AG20443 (cell line): ENCODE results near the gene LEKR1.

Source experiments
- DNase-seq: peaks from one replicate; pipeline ENCODE4 v3.0.0; 2012; ENCODE audit warnings: low spot score, mixed read lengths

Gene LEKR1

GRCh38 chr3:156978481-156978961, 152.4 kb downstream of the LEKR1 start:
- DNase-seq: peak; percentile 11

DNA sequence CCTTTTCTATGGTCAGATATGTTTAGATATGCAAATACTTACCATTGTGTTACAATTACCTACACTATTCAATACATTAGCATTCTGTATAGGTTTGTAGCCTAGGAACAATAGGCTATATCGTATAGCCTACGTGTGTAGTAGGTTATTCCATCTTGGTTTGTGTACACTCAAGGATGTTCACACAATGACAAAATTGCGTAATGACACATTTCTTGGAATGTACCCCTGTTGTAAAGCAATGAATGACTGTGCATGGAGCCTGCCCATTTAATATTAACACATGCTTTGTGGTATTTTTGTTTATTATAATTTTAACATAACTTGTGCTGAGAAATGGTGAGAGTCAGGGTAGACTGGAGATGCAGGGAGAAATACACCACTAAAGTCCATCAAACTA, 154.9 kb downstream of the LEKR1 start:
- no peak for DNase-seq

- DNase-seq: no peak
Measured at GRCh38 chr3:156983559-156983958, 157.4 kb downstream of the LEKR1 start.

DNA sequence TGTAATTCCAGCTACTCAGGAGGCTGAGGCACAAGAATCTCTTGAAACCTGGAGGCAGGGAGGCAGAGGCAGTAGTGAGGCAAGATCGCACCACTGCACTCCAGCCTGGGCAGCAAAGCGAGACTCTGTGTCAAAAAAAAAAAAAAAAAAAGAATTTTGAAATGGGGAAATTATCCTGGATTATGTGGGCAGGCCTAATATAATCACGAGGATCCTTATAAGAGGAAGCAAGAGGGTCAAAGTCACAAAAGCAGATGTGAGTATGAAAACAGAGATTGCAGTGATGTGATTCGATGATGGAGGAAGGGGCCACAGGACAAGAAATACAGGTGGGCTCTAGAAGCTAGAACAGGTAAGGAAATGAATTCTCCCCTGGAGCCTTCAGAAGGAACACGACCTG, 159.6 kb downstream of the LEKR1 start:
- DNase-seq: no peak

DNA sequence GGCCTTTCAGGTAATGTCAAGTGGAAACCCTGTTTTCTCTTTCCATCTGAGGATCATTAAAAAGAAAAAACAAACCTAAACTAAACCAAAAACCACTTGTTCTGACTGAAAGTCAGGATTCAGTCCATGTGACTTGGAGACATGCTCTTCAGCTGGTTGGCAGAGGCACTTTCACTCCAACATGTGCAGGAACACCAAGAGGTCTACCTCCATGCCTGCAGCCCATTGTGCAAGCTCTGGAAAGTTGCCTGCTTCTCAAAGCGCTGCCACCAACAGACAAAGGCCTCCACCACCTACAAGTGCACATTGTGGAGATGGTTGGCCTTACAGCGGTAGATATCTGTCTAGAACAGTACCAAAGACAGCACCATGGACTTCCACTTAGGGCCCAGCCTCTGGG, 161.8 kb downstream of the LEKR1 start:
- no peak for DNase-seq

DNA sequence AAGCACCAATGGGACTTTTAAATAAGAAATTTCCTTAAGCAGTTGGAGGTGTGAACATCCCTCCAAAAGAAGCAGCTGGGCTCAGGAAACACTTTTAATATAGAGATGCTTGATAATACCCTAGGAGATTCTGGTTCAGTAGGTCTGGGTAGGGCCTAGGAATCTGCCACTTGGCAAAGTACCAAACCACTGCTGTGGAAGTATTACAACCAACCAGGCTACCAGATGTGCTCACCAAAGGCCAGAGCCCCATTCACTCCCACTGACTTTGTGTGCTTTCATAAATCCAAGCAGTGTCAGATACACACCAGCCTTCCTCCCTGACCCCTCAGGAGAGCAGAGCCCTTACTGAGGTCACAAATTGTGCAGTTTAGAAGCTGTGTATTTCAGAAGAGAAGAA, 171.2 kb downstream of the LEKR1 start:
- peak; percentile 48 for DNase-seq

- no peak for DNase-seq
Measured at GRCh38 chr3:157001221-157001957, 175.2 kb downstream of the LEKR1 start.

DNA sequence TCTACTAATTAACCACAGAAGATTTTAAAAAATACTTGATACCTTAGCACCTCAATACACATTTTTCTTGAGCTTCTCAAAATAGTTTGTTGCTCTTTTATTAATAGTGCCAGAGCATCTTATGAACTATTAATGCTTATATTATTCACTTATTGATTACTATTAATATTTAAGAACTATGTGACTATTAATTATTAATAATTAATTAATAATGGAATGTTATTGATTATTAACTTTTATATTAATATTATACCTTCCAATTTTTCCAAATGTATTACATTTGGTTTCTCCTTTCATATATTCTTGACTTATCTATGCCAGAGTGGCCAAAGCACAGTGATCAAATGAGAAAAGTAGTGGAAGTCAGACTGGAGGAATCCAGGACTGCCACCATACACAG, 195.5 kb downstream of the LEKR1 start:
- DNase-seq: no peak

GRCh38 chr3:157023226-157023625, 197.1 kb downstream of the LEKR1 start:
- peak; percentile 15 for DNase-seq

DNA sequence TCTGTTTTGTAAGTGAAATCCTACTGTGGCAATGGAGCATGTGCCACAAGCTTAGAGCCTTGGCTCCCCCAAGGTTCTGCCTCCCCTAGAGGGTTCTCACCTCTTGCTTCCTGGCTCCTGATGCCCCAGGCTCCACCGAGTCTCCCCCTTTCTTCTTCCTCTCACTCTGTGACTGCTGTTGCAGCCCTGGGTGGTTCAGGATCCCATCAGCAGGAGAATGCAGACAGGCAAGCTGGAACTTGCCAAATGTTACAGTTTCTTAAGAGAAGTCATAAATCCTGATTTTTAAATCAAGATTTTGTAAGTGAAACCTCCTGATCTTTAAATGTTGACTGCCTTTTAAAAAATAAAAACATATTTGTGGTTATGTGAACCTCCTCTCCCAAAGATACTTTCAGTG, 199.9 kb downstream of the LEKR1 start:
- DNase-seq: no peak

- DNase-seq: no peak
Measured at GRCh38 chr3:157027861-157028745, 201.9 kb downstream of the LEKR1 start.

GRCh38 chr3:157029365-157029790, 203.2 kb downstream of the LEKR1 start:
- no peak for DNase-seq

- no peak for DNase-seq
Measured at GRCh38 chr3:157030712-157031111, 204.6 kb downstream of the LEKR1 start.

- no peak for DNase-seq
Measured at GRCh38 chr3:157033001-157033400, 206.8 kb downstream of the LEKR1 start.

DNA sequence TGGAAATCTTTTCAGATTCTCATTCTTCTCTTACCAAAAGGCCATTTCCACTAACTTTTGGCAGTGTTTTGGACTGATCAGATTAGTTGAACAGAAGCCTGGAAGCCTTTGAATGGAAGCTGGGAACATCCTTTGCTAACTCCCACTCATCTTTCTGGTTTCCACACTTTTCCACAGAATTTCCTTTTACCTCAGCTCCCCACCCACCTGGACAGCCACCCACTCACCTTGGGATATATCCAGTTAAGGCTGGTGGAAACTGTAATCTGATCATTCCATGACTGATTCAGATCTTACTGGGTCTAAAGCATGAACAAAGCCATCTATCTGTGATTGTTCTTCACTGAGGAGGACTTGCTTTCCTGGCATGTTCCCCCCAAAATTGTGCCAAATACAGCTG, 214.3 kb downstream of the LEKR1 start:
- no peak for DNase-seq

DNA sequence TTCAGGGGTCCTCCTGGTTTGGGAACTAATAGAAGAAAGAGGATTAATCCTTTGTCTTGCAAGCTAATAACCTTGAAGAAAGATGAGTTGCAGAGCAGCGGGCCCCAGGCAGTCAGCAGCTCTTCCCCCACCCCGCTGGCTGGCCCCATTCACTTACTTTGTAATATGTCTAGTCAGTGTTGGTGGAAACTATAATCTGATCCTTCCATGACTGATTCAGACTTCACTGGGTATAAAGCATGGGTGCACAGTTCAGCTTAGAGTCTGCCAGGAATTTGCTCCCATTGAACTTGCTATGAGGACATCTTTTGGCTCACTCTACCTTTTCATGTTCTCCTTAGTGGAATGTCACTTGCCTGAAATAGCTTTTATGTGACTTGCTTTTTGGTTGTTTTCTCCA, 216.1 kb downstream of the LEKR1 start:
- no peak for DNase-seq

- DNase-seq: no peak
Measured at GRCh38 chr3:157043771-157044170, 217.6 kb downstream of the LEKR1 start.

GRCh38 chr3:157045238-157045850, 219.2 kb downstream of the LEKR1 start:
- DNase-seq: peak; percentile 29

DNA sequence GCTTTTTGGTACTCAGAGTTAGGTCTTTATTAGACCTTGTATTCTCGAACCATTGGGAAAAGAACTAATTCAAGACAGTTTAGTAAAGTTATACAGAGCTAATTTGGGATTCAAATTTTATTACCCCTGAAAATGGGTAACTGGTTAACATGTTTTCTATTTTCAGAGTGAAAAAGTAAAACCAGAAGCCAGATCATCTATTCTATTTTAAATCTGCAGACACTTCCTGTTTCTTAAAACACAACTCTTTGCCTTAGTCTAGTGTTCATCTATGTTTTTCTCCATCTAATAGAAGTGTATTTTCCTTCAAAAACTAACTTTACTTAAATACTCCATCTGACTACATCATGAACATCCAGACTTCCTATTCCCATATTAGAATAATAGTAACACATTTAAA, 220.4 kb downstream of the LEKR1 start:
- no peak for DNase-seq

DNA sequence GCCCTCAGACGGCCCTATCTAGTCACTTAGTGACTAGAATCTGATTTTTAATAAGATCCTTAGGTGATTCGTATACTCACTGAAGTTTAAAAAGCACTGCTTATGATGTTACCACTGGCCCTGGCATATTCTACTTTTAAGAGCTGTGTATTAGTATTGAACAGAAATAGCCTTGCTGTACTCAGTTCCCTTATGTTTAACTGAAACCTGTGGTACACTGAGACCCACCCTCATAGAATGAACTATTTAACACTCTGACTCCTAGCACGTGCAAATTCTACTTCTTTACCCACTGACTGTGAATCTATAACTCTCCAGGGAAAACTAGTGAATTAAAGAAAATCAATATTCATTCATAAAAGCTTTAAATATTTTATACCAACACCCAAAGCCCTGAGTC, 224.9 kb downstream of the LEKR1 start:
- DNase-seq: no peak

- no peak for DNase-seq
Measured at GRCh38 chr3:157051591-157051990, 225.4 kb downstream of the LEKR1 start.

GRCh38 chr3:157056035-157056434, 229.9 kb downstream of the LEKR1 start:
- no peak for DNase-seq
